Measurements from ENCODE around the gene PRKN.

The PRKN gene

GRCh38 chr6:161365633-161366032 is 1361.9 kb downstream of the PRKN start:
- TF ChIP-seq ZNF792 (tag by site-specific recombination; IDR thresholded peaks at IDR 0.05) (no peak), ZNF18 (tag by site-specific recombination; IDR thresholded peaks at IDR 0.05) (no peak), ZNF791 (tag by site-specific recombination; IDR thresholded peaks at IDR 0.05) (no peak), GLIS2 (tag by site-specific recombination; IDR thresholded peaks at IDR 0.05) (no peak), HOXC10 (CRISPR knock-in tag; IDR thresholded peaks at IDR 0.05) (no peak)
- H3K36me3 ChIP-seq (ENCODE audit: control insufficient read depth in 2 of 2, insufficient read depth in 1 of 2, low read length in 2 of 2) = no peaks in the 10 kb centered on the region
- no peak overlapping the region for H3K4me3 ChIP-seq (ENCODE audit: low read depth, low read length)
- H3K27ac ChIP-seq (ENCODE audit: extremely low read depth, low read depth, low read length) = no peak overlapping the region
- CTCF ChIA-PET = interaction anchor here (1.2 to 1.8 kb wide), 2 partner anchors 91 to 435 kb away, joined by 4 to 10 read pairs; partner anchors contain the start of gene AGPAT4
- POLR2A ChIA-PET = no interaction called here
- H3K9me3 ChIP-seq (ENCODE audit: control insufficient read depth, insufficient read depth, low read depth, low read length) = no peaks in the 10 kb centered on the region
- H3K4me1 ChIP-seq (ENCODE audit: control insufficient read depth, insufficient read depth, low read length) = no peaks in the 10 kb centered on the region

GRCh38 chr6:161363286-161363685 is 1364.3 kb downstream of the PRKN start:
- ChIA-PET CTCF (interaction anchor here (0.7 to 1.0 kb wide), 2 partner anchors 11 to 411 kb away, joined by 3 read pairs; no protein-coding TSS in a partner anchor), POLR2A (interaction anchor here (1.0 kb wide), 1 partner anchor 89 kb away, joined by 3 read pairs; the partner anchor contains the start of gene AGPAT4)
- H3K27ac ChIP-seq (ENCODE audit: extremely low read depth, low read depth, low read length) = no peak overlapping the region

GRCh38 chr6:161362266-161362665 is 1365.3 kb downstream of the PRKN start:
- Histone ChIP-seq H3K9me3 (ENCODE audit: control insufficient read depth, insufficient read depth, low read depth, low read length) (no peaks in the 10 kb centered on the region), H3K4me3 (ENCODE audit: low read depth, low read length) (no peak overlapping the region), H3K27ac (ENCODE audit: extremely low read depth, low read depth, low read length) (no peak overlapping the region), H3K4me1 (ENCODE audit: control insufficient read depth, insufficient read depth, low read length) (no peaks in the 10 kb centered on the region), H3K36me3 (ENCODE audit: control insufficient read depth in 2 of 2, insufficient read depth in 1 of 2, low read length in 2 of 2) (no peaks in the 10 kb centered on the region)
- TF ChIP-seq ZNF354C (tag by site-specific recombination; IDR thresholded peaks at IDR 0.05; ENCODE audit: borderline replicate concordance, low read depth) = no peak
- no peak for TF ChIP-seq EGR2 (tag by site-specific recombination; IDR thresholded peaks at IDR 0.05; ENCODE audit: low read depth)
- TF ChIP-seq BCL11B (tag by site-specific recombination; IDR thresholded peaks at IDR 0.05; ENCODE audit: low read depth) = no peak
- TF ChIP-seq ZBTB20 (tag by site-specific recombination; IDR thresholded peaks at IDR 0.05) = no peak
- TF ChIP-seq ZNF518A (tag by site-specific recombination; conservative IDR thresholded peaks at IDR 0.05; ENCODE audit: low read depth) = no peak
- TF ChIP-seq ZNF664 (tag by site-specific recombination; IDR thresholded peaks at IDR 0.05) = no peak
- TF ChIP-seq ZNF658 (tag by site-specific recombination; IDR thresholded peaks at IDR 0.05) = no peak
- no peak for TF ChIP-seq ZFP37 (tag by site-specific recombination; IDR thresholded peaks at IDR 0.05)
- TF ChIP-seq SETDB1 (IDR thresholded peaks at IDR 0.05; ENCODE audit: insufficient read length, low read length) = no peak
- no peak for TF ChIP-seq RBAK (tag by site-specific recombination; IDR thresholded peaks at IDR 0.05)
- TF ChIP-seq ZNF157 (tag by site-specific recombination; IDR thresholded peaks at IDR 0.05) = no peak
- TF ChIP-seq ZNF239 (tag by site-specific recombination; IDR thresholded peaks at IDR 0.05) = no peak
- no peak for TF ChIP-seq ZNF792 (tag by site-specific recombination; IDR thresholded peaks at IDR 0.05)
- TF ChIP-seq ZNF114 (tag by site-specific recombination; IDR thresholded peaks at IDR 0.05) = no peak
- TF ChIP-seq HOXD13 (CRISPR knock-in tag; IDR thresholded peaks at IDR 0.05; ENCODE audit: borderline replicate concordance) = no peak
- TF ChIP-seq KLF17 (tag by site-specific recombination; IDR thresholded peaks at IDR 0.05) = no peak
- CTCF ChIA-PET = interaction anchor here (0.8 kb wide), 1 partner anchor 8 kb away, joined by 4 read pairs; no protein-coding TSS in a partner anchor
- POLR2A ChIA-PET = no interaction called here

More at GRCh38 chr6:161363286-161363685, 1364.3 kb downstream of the PRKN start:
- no peaks in the 10 kb centered on the region for H3K9me3 ChIP-seq (ENCODE audit: control insufficient read depth, insufficient read depth, low read depth, low read length)
- H3K4me1 ChIP-seq (ENCODE audit: control insufficient read depth, insufficient read depth, low read length) = no peaks in the 10 kb centered on the region
- H3K36me3 ChIP-seq (ENCODE audit: control insufficient read depth in 2 of 2, insufficient read depth in 1 of 2, low read length in 2 of 2) = no peaks in the 10 kb centered on the region
- no peak overlapping the region for H3K4me3 ChIP-seq (ENCODE audit: low read depth, low read length)
- TF ChIP-seq ZNF423 (tag by site-specific recombination; IDR thresholded peaks at IDR 0.05) (no peak), ZNF473 (tag by site-specific recombination; IDR thresholded peaks at IDR 0.05) (no peak), ZNF292 (tag by site-specific recombination; IDR thresholded peaks at IDR 0.05; ENCODE audit: borderline replicate concordance, low read depth) (no peak), SETDB1 (IDR thresholded peaks at IDR 0.05; ENCODE audit: insufficient read length, low read length) (peak; percentile 76), ZNF621 (tag by site-specific recombination; IDR thresholded peaks at IDR 0.05) (no peak), TRIM28 (IDR thresholded peaks at IDR 0.05; ENCODE audit: borderline replicate concordance, low read length) (no peak), ZNF248 (tag by site-specific recombination; IDR thresholded peaks at IDR 0.05) (no peak)
